ENCODE results near the gene STXBP2. TPM values are rescaled to one million over a fixed set of nuclear protein-coding genes. Genes with fewer than 3 reads are reported as not detected.

The STXBP2 gene
- total RNA-seq = 100 to 1,000 TPM; 117 to 245 (median 199) TPM

- Histone ChIP-seq H3K27me3 (no peaks in the 10 kb centered on the region), H3K9me3 (no peaks in the 10 kb centered on the region), H3K27ac (peak within 1 kb of the TSS; percentile 84 to 89 (median 88)), H3K4me1 (peaks cover 0 to 11% (median 5%) of the 10 kb centered on the region in 4 donors), H3K4me3 (peak within 1 kb of the TSS; percentile 62 to 91 (median 72)), H3K36me3 (peaks cover 0 to 10% (median 0%) of the 10 kb centered on the region in 3 donors)
- DNase-seq = peak; percentile 91 to 96 (median 94)
- TF ChIP-seq CTCF (IDR thresholded peaks at IDR 0.05) (peak; percentile 22 to 66 (median 44)), POLR2A (IDR thresholded peaks at IDR 0.05) (peak; percentile 59 to 76)
These were observed at the start of gene STXBP2 for GRCh38 chr19:7636691-7637373. Gene STXBP2 (plus strand): TSS chr19:7637110. CDS start chr19:7637150, 40 bp downstream.

- H3K27ac ChIP-seq = no peak overlapping the region
- no peak overlapping the region for H3K4me3 ChIP-seq
- DNase-seq = no peak
- TF ChIP-seq POLR2A (IDR thresholded peaks at IDR 0.05) = no peak
- no peaks in the 10 kb centered on the region for H3K27me3 ChIP-seq
- H3K9me3 ChIP-seq = no peaks in the 10 kb centered on the region
- H3K36me3 ChIP-seq = no peaks in the 10 kb centered on the region
- no peaks in the 10 kb centered on the region for H3K4me1 ChIP-seq
These were observed 47.1 kb upstream of the STXBP2 start for GRCh38 chr19:7589822-7590221.

GRCh38 chr19:7590256-7590655, 46.7 kb upstream of the STXBP2 start:
- H3K9me3 ChIP-seq = no peaks in the 10 kb centered on the region
- no peak overlapping the region for H3K27ac ChIP-seq
- DNase-seq = no peak
- no peak for TF ChIP-seq POLR2A (IDR thresholded peaks at IDR 0.05)
- no peak for TF ChIP-seq CTCF (IDR thresholded peaks at IDR 0.05)
- H3K4me3 ChIP-seq = no peak overlapping the region
- H3K4me1 ChIP-seq = no peaks in the 10 kb centered on the region
- no peaks in the 10 kb centered on the region for H3K27me3 ChIP-seq
- no peaks in the 10 kb centered on the region for H3K36me3 ChIP-seq

DNA sequence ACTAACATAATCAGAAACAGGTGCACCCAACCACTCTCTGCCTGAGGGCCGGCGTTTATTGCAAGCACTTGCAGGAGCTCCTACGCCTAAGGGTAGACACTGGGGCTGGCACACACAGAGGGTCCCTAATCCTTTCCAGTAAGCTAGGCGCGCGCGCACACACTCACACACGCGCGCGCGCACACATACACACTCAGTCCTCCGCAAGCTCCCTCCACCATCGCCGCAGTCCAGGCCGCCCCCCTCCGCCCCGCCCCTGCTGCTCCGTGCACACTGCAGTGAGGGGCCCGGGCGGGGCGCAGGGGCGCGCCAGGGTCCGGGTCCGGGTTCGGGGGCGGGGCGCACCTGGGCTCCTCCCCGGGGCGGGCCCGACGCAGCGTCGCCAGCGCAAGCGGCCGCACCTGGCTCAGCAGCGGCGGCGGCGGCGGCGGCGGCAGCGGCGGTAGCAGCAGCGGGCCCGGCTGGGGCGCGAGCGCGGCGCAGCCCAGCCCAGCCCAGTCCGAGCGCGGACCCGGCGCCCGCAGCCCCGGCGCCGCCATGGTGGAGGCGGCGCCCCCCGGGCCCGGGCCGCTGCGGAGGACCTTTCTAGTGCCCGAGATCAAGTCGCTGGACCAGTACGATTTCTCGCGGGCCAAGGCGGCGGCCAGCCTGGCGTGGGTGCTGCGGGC, 41.3 kb upstream of the STXBP2 start, which contains the start of gene CAMSAP3:
Gene CAMSAP3, plus strand, starts transcription at position 398 of the 668 bp plus-strand sequence. Its CDS starts 140 bp downstream, at position 538.
- peak within 1 kb of the TSS; percentile 44 to 78 (median 59) for H3K4me3 ChIP-seq
- H3K27me3 ChIP-seq = peaks cover 0 to 7% of the 10 kb centered on the region in 2 donors
- peaks cover 0 to 9% (median 4%) of the 10 kb centered on the region in 4 donors for H3K4me1 ChIP-seq
- TF ChIP-seq POLR2A (IDR thresholded peaks at IDR 0.05) = peak in 1 of 2 donors; percentile 76
- no peak for TF ChIP-seq CTCF (IDR thresholded peaks at IDR 0.05)
- H3K9me3 ChIP-seq = no peaks in the 10 kb centered on the region
- peak in 2 of 3 donors; percentile 71 to 85 for DNase-seq
- peak within 1 kb of the TSS in 3 of 4 donors; percentile 59 to 87 (median 71) for H3K27ac ChIP-seq
- H3K36me3 ChIP-seq = no peaks in the 10 kb centered on the region

DNA sequence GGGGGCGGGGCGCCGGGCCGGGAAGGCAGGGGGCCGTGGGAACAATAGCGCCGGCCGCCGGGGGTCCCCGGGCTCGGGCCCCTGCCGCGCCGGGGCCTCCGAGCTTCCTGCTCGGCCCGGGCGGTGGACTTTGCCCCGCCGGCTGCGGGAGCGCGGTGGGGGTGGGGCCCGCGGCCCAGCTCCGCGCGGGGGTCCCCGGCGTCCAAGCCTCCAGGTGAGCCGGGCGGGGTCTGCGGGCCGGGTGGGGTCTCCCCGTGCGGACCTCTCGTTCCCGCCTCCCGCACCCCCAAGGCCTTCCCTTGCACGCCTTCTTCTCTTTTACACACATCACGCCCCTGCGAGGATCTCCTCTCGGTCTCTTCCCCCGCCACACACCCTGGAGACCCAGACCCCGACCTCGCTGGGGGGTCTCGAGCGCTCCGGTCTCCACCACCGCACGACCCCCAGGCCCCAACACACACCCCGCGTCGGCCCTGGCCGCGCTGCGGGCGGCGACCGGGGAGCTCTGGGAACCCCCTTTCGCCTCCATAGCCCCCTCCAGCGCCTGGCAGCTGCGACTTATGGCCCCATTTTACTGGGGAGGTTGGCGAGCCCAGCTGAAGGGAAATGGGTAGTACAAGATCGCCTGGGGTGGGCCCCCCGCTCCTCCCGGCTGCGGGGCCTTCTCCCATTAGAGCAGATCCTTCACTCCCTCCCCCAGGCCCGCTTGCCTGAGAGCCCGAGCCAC, 40.5 kb upstream of the STXBP2 start:
- peaks cover 0 to 7% of the 10 kb centered on the region in 2 donors for H3K27me3 ChIP-seq
- H3K4me3 ChIP-seq = peak overlapping the region; percentile 44 to 78 (median 59)
- H3K36me3 ChIP-seq = no peaks in the 10 kb centered on the region
- no peaks in the 10 kb centered on the region for H3K9me3 ChIP-seq
- H3K4me1 ChIP-seq = peaks cover 0 to 9% (median 4%) of the 10 kb centered on the region in 4 donors
- H3K27ac ChIP-seq = peak overlapping the region in 3 of 4 donors; percentile 59 to 87 (median 71)
- DNase-seq = no peak
- TF ChIP-seq CTCF (IDR thresholded peaks at IDR 0.05) (no peak), POLR2A (IDR thresholded peaks at IDR 0.05) (no peak)
